Measurements from ENCODE around the gene PRRX2. TPM values are rescaled to one million over a fixed set of nuclear protein-coding genes. Genes with fewer than 3 reads are reported as not detected.

Gene PRRX2
- total RNA-seq: 6.5 and 11.9 TPM in 2 replicates

GRCh38 chr9:129665389-129665775 is at the start of gene PRRX2:
Gene PRRX2, plus strand, starts transcription at chr9:129665647. Its CDS starts 221 bp downstream, at chr9:129665868.

GRCh38 chr9:129620669-129621295 is 44.7 kb upstream of the PRRX2 start, which contains the start of gene C9orf50:
Gene C9orf50, minus strand, starts transcription at chr9:129621101. Its CDS starts 527 bp downstream, at chr9:129620574.

GRCh38 chr9:129626079-129626624 is 39.3 kb upstream of the PRRX2 start, which contains the start of gene NTMT1:
Gene NTMT1, plus strand, starts transcription at chr9:129626163. Its CDS starts 6,541 bp downstream, at chr9:129632704.

GRCh38 chr9:129641750-129642585 is 23.5 kb upstream of the PRRX2 start, which contains the start of gene ASB6:
Gene ASB6, minus strand, starts transcription at chr9:129642151. Its CDS starts 152 bp downstream, at chr9:129641999.

GRCh38 chr9:129752900-129753729 is 87.7 kb downstream of the PRRX2 start, which contains the start of gene PTGES:
Gene PTGES, minus strand, starts transcription at chr9:129753042. Its CDS starts 30 bp downstream, at chr9:129753012.

Other genes with a start within 250 kb of the PRRX2 start
- gene C9orf50, start 44.5 kb upstream of the PRRX2 start, total RNA-seq: 0.12 TPM in 1 of 2 replicates, not detected in the other
- 17.6 and 27.1 TPM in 2 replicates for gene NTMT1, start 39.5 kb upstream of the PRRX2 start, total RNA-seq
- 10.4 and 11.4 TPM in 2 replicates for gene ASB6, start 23.5 kb upstream of the PRRX2 start, total RNA-seq
- 7.4 and 8.9 TPM in 2 replicates for gene PTGES, start 87.4 kb downstream of the PRRX2 start, total RNA-seq
- 22.7 and 28.6 TPM in 2 replicates for gene TOR1B, start 137.5 kb downstream of the PRRX2 start, total RNA-seq
- gene TOR1A, start 158.5 kb downstream of the PRRX2 start, total RNA-seq: 27.5 and 32.2 TPM in 2 replicates
- 33.4 and 44.5 TPM in 2 replicates for gene C9orf78, start 169.6 kb downstream of the PRRX2 start, total RNA-seq
- gene USP20, start 169.8 kb downstream of the PRRX2 start, total RNA-seq: 11.1 and 17.2 TPM in 2 replicates